ENCODE results near the gene RPL36A.

RPL36A gene

GRCh38 chrX:101377547-101377946 is 13.3 kb upstream of the RPL36A start:
- H3K4me3 ChIP-seq (replicated peaks in 1 of 2; ENCODE audit: low read depth in 2 of 2, low read length in 2 of 2) = no peak overlapping the region
- no peak for DNase-seq (ENCODE audit: low read depth in 2 of 2)
- TF ChIP-seq CTCF (IDR thresholded peaks at IDR 0.05; ENCODE audit: low read depth, low read length) = no peak

- no peak for TF ChIP-seq CTCF (IDR thresholded peaks at IDR 0.05; ENCODE audit: low read depth, low read length)
- no peak for DNase-seq (ENCODE audit: low read depth in 2 of 2)
Observed at GRCh38 chrX:101383679-101384205, 7.1 kb upstream of the RPL36A start.

GRCh38 chrX:101385026-101385684 is 5.7 kb upstream of the RPL36A start:
- no peak overlapping the region for H3K4me3 ChIP-seq (replicated peaks in 1 of 2; ENCODE audit: low read depth in 2 of 2, low read length in 2 of 2)
- TF ChIP-seq CTCF (IDR thresholded peaks at IDR 0.05; ENCODE audit: low read depth, low read length) = no peak
- DNase-seq (ENCODE audit: low read depth in 2 of 2) = no peak

More at GRCh38 chrX:101383679-101384205, 7.1 kb upstream of the RPL36A start:
- no peak overlapping the region for H3K4me3 ChIP-seq (replicated peaks in 1 of 2; ENCODE audit: low read depth in 2 of 2, low read length in 2 of 2)

- no peak for TF ChIP-seq CTCF (IDR thresholded peaks at IDR 0.05; ENCODE audit: low read depth, low read length)
- no peak for DNase-seq (ENCODE audit: low read depth in 2 of 2)
- no peak within 1 kb of the TSS for H3K4me3 ChIP-seq (replicated peaks in 1 of 2; ENCODE audit: low read depth in 2 of 2, low read length in 2 of 2)
Observed at GRCh38 chrX:101385795-101386541, 4.8 kb upstream of the RPL36A start, which contains the start of gene BTK. Gene BTK, minus strand, starts transcription at chrX:101386191. Its CDS starts 10,907 bp downstream, at chrX:101375284.

GRCh38 chrX:101386542-101386885 is 4.3 kb upstream of the RPL36A start:
- DNase-seq (ENCODE audit: low read depth in 2 of 2) = no peak
- TF ChIP-seq CTCF (IDR thresholded peaks at IDR 0.05; ENCODE audit: low read depth, low read length) = no peak
- H3K4me3 ChIP-seq (replicated peaks in 1 of 2; ENCODE audit: low read depth in 2 of 2, low read length in 2 of 2) = no peak overlapping the region

GRCh38 chrX:101388604-101389003 is 2.2 kb upstream of the RPL36A start:
- no peak for TF ChIP-seq CTCF (IDR thresholded peaks at IDR 0.05; ENCODE audit: low read depth, low read length)
- DNase-seq (ENCODE audit: low read depth in 2 of 2) = no peak
- no peak overlapping the region for H3K4me3 ChIP-seq (replicated peaks in 1 of 2; ENCODE audit: low read depth in 2 of 2, low read length in 2 of 2)
